ENCODE measurements around the gene CRELD1. TPM values are rescaled to one million over a fixed set of nuclear protein-coding genes. Genes with fewer than 3 reads are reported as not detected.

The CRELD1 gene
- total and polyA plus RNA-seq, 2 donors (not counting 1 experiment from before 2014, with no cell fraction given): 46.8 to 47.6 TPM

GRCh38 chr3:9951598-9951961 is 17.9 kb downstream of the CRELD1 start:
- POLR2A ChIA-PET: interaction anchor here (2.0 kb wide), 1 partner anchor 19 kb away, joined by 11 read pairs; the partner anchor contains the start of gene CRELD1
- H4K20me1 ChIP-seq (ENCODE audit: control insufficient read depth, insufficient read depth, low read length, poor library complexity, severe bottlenecking): no peaks in the 10 kb centered on the region
- peak overlapping the region; percentile 87 for H3K4me2 ChIP-seq (replicated peaks; ENCODE audit: low read depth, low read length, poor library complexity, severe bottlenecking)
- no peak overlapping the region for H3K27ac Mint-ChIP-seq
- H3K27me3 ChIP-seq (replicated peaks in 1 of 4; ENCODE audit: control extremely low read depth in 1 of 4, control insufficient read depth in 3 of 4, insufficient read depth in 4 of 4, low read length in 3 of 4): peaks cover 0 to 12% (median 0%) of the 10 kb centered on the region in 4 experiments
- ATAC-seq (ENCODE audit: low read depth) (no peak), DNase-seq (no peak)
- intact Hi-C loops (cut with micrococcal nuclease): loop anchor here (5.0 kb wide), 1 partner anchor 36 kb away; the partner anchor contains the start of gene EMC3
- H3K4me1 ChIP-seq (ENCODE audit: control insufficient read depth in 2 of 2, insufficient read depth in 2 of 2, low read length in 2 of 2): peaks cover 15 to 18% of the 10 kb centered on the region in 2 donors
- H3K9me3 Mint-ChIP-seq (ENCODE audit: insufficient read depth): no peaks in the 10 kb centered on the region
- no peak overlapping the region for H3K27ac ChIP-seq (ENCODE audit: low read length in 2 of 2)
- peak overlapping the region in 4 of 5 experiments; percentile 39 to 69 (median 58) for H3K4me3 ChIP-seq (ENCODE audit: control extremely low read depth in 1 of 5, extremely low read depth in 1 of 5, insufficient read depth in 1 of 5, low read depth in 2 of 5, low read length in 4 of 5)
- H2AFZ ChIP-seq (ENCODE audit: insufficient read depth, low read depth, low read length, poor library complexity, severe bottlenecking): peak overlapping the region; percentile 70
- peak overlapping the region; percentile 71 for H3K9ac ChIP-seq (ENCODE audit: low read length)
- peaks cover 15% of the 10 kb centered on the region for H3K4me1 Mint-ChIP-seq
- TF ChIP-seq, protein P1, sequence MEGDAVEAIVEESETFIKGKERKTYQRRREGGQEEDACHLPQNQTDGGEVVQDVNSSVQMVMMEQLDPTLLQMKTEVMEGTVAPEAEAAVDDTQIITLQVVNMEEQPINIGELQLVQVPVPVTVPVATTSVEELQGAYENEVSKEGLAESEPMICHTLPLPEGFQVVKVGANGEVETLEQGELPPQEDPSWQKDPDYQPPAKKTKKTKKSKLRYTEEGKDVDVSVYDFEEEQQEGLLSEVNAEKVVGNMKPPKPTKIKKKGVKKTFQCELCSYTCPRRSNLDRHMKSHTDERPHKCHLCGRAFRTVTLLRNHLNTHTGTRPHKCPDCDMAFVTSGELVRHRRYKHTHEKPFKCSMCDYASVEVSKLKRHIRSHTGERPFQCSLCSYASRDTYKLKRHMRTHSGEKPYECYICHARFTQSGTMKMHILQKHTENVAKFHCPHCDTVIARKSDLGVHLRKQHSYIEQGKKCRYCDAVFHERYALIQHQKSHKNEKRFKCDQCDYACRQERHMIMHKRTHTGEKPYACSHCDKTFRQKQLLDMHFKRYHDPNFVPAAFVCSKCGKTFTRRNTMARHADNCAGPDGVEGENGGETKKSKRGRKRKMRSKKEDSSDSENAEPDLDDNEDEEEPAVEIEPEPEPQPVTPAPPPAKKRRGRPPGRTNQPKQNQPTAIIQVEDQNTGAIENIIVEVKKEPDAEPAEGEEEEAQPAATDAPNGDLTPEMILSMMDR (IDR thresholded peaks at IDR 0.05): no peak
- no peak for TF ChIP-seq EZH2 (IDR thresholded peaks at IDR 0.05; ENCODE audit: borderline replicate concordance, insufficient read depth, low read depth, low read length, poor library complexity, severe bottlenecking)
- 3% methylated on average over 10 of the region's 10 CpGs for WGBS (ENCODE audit: insufficient coverage)
- H3K9me3 ChIP-seq (ENCODE audit: control extremely low read depth in 1 of 3, control insufficient read depth in 2 of 3, insufficient read depth in 1 of 3, low read length in 2 of 3): no peaks in the 10 kb centered on the region
- peaks cover 0 to 2% of the 10 kb centered on the region in 2 experiments for H3K36me3 ChIP-seq (replicated peaks in 1 of 2; ENCODE audit: control extremely low read depth in 1 of 2, control insufficient read depth in 1 of 2, extremely low read depth in 1 of 2, insufficient read depth in 2 of 2, low read length in 1 of 2)
- H3K27me3 Mint-ChIP-seq: no peaks in the 10 kb centered on the region
- H3K4me3 Mint-ChIP-seq: peak overlapping the region; percentile 91
- CTCF ChIA-PET: interaction anchor here (2.2 to 2.9 kb wide), 2 partner anchors 16 to 19 kb away, joined by 5 to 22 read pairs; partner anchors contain the start of gene CRELD1
- no peaks in the 10 kb centered on the region for H3K79me2 ChIP-seq (ENCODE audit: control insufficient read depth, insufficient read depth, low read length)

Data from B cell (primary cell).